ENCODE data around the gene DACT3.
"Not testable (repeated sequence)": the region's sequence is repeated elsewhere in the genome, so short reads cannot be mapped to it uniquely, and the experiment has no call there.

DACT3 gene

GRCh38 chr19:46633130-46633529 lies 27.9 kb downstream of the DACT3 start:
- no peak for DNase-seq

DNA sequence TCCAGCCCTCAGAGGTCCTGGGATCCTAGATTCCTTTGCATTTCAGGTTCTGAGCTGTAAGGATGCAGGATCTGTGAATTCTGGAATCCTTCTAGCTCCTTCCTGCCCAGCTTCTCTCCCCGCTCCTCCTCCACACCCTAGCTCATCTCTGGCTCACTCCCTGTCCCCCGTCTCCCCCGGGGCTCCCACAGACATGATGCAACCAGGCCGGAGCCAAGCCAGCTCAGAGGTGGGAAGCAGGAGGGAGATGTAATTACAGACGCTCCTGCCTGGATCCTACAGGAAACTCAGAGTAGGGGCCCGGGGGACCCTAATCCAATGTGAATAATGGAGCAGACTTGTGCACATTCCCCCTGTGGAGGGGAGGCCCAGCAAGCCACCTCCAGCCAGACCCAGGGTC lies 29.5 kb downstream of the DACT3 start:
- no peak for DNase-seq

GRCh38 chr19:46630586-46631205 lies 30.3 kb downstream of the DACT3 start:
- DNase-seq: no peak

DNA sequence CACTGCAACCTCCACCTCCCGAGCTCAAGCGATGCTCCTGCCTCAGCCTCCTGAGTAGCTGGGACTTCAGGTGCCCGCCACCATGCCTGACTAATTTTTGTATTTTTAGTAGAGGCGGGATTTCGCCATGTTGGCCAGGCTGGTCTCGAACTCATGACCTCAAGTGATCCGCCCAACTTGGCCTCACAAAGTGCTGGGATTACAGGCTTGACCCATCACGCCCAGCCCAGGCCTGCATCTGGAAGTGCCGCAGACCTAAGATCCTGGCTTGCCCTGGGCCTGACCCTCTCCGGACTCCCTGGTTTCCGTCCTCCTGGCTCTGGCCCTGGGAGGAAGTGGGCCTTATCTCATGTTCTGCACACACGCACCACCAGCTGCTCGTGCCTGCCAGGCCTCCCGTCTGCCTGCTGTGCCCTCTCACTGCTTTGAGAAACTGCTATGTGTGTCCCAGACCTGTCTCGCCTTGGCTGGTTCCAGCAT lies 31.4 kb downstream of the DACT3 start:
- DNase-seq: no peak

GRCh38 chr19:46628970-46629369 lies 32.0 kb downstream of the DACT3 start:
- not testable (repeated sequence) for DNase-seq

GRCh38 chr19:46626446-46626845 lies 34.5 kb downstream of the DACT3 start:
- DNase-seq: no peak

DNA sequence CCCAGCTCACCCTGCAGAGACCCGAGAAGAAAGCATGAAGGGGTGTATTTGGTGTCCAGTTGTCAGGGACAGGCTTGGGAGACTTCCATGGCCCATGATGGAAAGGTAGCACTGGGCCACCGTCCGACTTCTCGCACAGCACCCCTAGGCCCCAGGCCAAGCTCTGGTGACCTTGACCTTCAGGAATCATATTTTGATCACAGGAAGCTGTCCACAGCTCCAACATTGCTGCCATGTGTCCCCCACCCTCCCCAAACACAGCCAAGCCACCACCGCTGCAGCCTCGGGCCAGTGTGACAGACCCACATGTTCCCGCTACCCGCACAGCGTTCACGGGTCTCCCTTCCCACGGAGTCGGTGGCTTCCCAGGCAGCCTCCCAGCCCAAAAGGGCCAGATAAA lies 35.3 kb downstream of the DACT3 start:
- no peak for DNase-seq

- DNase-seq: no peak
Measured at GRCh38 chr19:46624958-46625661, 35.9 kb downstream of the DACT3 start, which contains the start of gene PTGIR. PTGIR (minus strand) TSS chr19:46625089; CDS start chr19:46624225, 864 bp downstream.

DNA sequence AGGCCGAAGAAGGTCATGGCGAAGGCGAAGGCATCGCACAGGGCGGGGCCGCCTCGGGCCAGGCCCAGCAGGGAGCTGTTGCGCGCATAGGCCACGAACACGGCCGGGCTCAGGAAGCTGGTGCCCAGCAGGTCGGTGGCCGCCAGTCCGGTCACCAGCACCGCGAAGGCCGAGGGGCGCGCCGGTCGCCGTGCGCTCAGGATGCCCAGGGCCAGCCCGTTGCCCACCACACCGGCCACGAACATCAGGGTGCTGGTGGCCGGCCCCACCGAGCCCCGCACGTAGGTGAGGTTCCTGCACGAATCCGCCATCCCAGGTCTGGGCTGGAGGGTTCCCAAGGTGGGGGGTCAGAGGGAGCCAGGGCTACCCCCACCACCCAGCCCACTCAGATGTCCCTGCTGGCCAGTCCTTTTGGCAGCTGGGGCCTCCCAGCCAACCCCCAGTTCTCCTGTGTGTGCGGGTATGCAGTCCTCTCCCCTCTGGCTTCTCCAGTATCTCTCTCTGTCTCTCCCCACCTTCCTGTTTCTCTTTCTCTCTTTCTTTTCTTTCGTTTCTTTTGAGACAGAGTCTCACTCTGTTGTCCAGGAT lies 37.0 kb downstream of the DACT3 start:
- DNase-seq: no peak

- DNase-seq: no peak
Measured at GRCh38 chr19:46622118-46622446, 38.9 kb downstream of the DACT3 start.

DNA sequence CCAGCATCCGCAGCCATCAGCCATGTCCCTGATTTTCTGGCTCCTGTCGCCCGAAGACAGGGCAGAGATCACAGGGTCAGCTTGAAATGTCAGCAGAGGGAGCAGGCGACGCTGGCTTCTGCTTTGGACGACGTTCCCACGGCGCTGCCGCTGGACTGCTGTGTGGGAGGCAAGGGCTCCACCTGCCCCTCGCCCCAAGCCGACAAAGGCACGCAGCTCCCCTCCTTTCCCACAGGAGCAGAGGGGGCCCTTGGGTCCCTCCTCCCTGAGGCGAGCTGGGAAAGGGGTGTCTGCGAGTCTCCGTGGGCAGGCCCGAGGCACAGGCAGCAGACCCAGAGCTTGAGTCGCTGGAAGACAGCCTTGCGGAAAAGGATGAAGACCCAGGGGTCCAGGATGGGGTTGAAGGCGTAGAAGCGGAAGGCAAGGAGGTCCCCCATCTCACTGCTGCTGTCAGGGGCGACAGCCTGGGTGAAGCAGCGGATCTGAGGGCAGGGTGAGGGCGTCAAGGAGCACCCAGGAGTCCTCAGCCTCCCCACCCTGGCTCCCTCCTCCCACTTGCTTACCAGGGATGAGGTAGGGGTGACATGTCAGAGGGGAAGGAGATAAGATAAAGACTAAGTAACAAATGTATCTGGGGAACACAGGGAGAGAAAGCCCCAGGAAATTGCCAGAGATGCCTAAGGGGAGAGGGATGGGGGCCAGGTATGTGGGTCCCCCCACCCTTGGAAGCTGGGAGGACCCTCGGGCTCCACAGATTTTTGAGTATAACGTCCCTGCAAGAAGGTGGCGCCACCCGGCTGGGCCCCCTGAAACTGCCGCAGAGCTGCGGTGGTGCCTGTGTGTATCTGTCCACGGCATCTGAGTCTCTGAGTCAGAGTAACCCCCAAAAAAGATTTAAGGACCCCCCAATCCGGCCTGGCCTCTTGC lies 39.5 kb downstream of the DACT3 start:
- no peak for DNase-seq

- DNase-seq: no peak
Measured at GRCh38 chr19:46620716-46621115, 40.3 kb downstream of the DACT3 start.

GRCh38 chr19:46620267-46620666 lies 40.7 kb downstream of the DACT3 start:
- DNase-seq: no peak

GRCh38 chr19:46618670-46619231 lies 42.2 kb downstream of the DACT3 start:
- DNase-seq: no peak

DNA sequence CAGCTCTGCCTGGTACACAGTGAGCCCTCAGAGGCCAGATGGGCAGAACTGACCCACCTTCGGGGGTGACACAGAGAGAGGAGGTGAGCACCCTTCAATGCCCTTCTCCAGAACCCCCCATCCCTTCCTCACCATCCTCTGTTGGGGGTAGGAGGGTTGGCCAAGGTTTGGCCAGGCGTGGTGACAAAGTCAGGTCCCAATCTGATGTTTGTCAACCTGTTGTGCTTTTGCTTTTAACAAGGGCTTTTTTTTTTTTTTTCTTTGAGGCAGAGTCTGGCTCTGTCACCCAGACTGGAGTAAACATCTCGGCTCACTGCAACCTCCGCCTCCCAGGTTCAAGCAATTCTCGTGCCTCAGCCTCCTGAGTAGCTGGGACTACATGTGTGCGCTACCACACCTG lies 43.4 kb downstream of the DACT3 start:
- DNase-seq: no peak

DNA sequence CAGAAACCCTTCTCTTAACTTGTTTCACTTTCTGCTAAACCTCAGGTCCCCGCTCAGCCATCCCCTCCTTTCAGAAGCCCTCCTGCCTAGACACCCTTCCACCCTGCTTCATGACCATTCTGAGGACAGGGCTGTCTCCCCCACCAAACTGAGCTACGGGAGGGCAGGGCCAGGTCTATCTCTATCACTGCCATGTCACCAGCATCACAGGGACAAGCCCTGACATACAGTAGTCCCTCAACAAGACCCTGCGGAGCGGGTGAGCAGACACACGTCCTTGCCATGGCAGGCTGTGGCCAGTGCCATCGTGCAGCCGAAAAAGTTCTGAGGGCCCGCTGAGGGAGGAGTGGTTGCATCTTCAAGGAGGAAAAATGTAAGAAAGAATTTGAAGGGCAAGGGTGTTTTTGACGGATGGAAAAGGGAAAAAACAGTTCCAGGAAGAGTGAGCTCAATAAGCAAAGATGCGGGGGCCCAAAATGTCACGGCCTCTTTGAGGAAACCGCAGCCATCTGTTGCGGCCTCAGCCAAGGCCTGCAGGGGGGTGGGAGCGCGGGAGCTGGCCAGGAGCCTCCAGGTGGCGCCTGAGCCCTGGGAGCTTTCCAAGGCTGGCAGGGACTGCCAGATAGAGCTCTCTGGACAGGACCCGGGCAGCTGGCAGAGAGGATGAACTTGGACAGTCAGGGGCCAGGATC lies 44.2 kb downstream of the DACT3 start:
- DNase-seq: no peak

DNA sequence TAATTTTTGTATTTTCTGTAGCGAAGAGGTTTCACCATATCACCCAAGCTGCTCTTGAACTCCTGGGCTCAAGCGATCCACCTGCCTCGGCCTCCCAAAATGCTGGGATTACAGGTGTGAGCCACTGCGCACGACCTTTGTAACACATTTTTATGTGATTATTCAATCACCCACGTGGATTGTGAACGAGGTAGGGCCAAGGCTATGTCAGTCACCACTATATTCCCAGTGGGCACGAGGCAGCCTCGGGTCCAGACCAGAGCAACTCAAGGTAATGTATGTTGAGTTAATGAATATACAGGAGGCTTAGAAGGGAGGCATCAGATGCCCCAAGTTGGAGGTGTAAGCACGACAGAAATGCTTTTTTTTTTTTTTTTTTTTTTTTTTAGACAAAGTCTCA lies 45.0 kb downstream of the DACT3 start:
- DNase-seq: no peak

- no peak for DNase-seq
Measured at GRCh38 chr19:46614114-46614722, 46.8 kb downstream of the DACT3 start.

- DNase-seq: no peak
Measured at GRCh38 chr19:46613525-46613924, 47.5 kb downstream of the DACT3 start.

DNA sequence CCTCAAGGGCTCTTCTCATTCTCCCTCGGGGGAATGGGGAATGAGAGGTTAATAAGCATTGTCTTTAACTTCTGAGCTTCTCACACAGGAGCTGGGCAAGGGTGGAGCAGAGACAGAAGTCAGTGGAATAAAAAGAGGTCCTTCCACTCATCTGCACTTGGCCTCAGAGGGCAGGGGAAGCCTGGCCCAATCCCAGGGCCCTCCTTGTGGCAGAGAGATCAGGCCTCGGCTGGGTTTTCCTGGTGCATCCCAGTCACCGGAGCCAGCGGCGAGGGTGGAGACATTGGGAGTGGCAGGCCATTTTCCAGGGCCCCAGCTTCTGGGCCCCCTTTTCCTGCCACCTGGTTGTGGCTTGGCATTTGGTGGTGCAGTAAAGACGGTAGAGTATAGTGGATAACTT lies 49.2 kb downstream of the DACT3 start:
- DNase-seq: no peak

- DNase-seq: no peak
Measured at GRCh38 chr19:46610851-46611770, 49.9 kb downstream of the DACT3 start.
